Hepatocyte (in vitro differentiated cells): ENCODE measurements around the gene OXSR1.

Experiments
- CTCF ChIP-seq: fragments of 200-600 bp; sonication (generic); IDR thresholded peaks from 2 replicates; pipeline ENCODE4 v1.5.1; 2016; ENCODE audit warnings: antibody characterized with exemption, mild to moderate bottlenecking; ENCODE audit not compliant: poor library complexity
- EZH2 ChIP-seq: fragments of 200-600 bp; sonication (generic); IDR thresholded peaks from 2 replicates; pipeline ENCODE4 v1.6.1; 2016; ENCODE audit warnings: antibody characterized with exemption, mild to moderate bottlenecking, borderline replicate concordance
- EZH2phosphoT487 ChIP-seq: fragments of 200-600 bp; sonication (generic); IDR thresholded peaks from one replicate; pipeline ENCODE4 v1.6.1; 2018; ENCODE audit warnings: antibody characterized with exemption, mild to moderate bottlenecking, low read depth, moderate library complexity; ENCODE audit not compliant: unreplicated experiment, severe bottlenecking

GRCh38 chr3:38253704-38254103, 88.4 kb downstream of the OXSR1 start:
- TF ChIP-seq CTCF (no peak), EZH2 (no peak), EZH2phosphoT487 (no peak)
